OCI-LY1 (cell line): ENCODE data around the gene EYA3.

Source experiments
- H2AFZ ChIP-seq: fragments of 200-600 bp; sonication (generic), shearing (Covaris generic); 2 replicates; pipeline ENCODE4 v1.6.0; 2014; ENCODE audit warnings: antibody characterized with exemption, mild to moderate bottlenecking, low read length
- H3F3A ChIP-seq: fragments of 200-600 bp; sonication (generic), shearing (Covaris generic); 2 replicates; pipeline ENCODE4 v1.6.0; 2014; ENCODE audit warnings: mild to moderate bottlenecking, antibody characterized with exemption, low read length, moderate library complexity; ENCODE audit not compliant: insufficient read depth
- H3K27ac ChIP-seq: fragments of 200-600 bp; sonication (generic); 2 replicates; pipeline ENCODE4 v1.5.1; 2014; ENCODE audit warnings: low read length, mixed run types, mild to moderate bottlenecking, low read depth; ENCODE audit not compliant: poor library complexity, severe bottlenecking
- H3K27me3 ChIP-seq: fragments of 200-600 bp; sonication (generic); 2 replicates; pipeline ENCODE4 v1.6.0; 2014; ENCODE audit warnings: antibody characterized with exemption, mild to moderate bottlenecking, low read length, moderate library complexity; ENCODE audit not compliant: insufficient read depth
- H3K36me3 ChIP-seq: fragments of 200-600 bp; sonication (generic); 2 replicates; pipeline ENCODE4 v1.6.1; 2014; ENCODE audit warnings: mild to moderate bottlenecking, antibody characterized with exemption, low read length, moderate library complexity, mixed read lengths; ENCODE audit not compliant: insufficient read depth
- H3K4me1 ChIP-seq: fragments of 200-600 bp; sonication (generic); 2 replicates; pipeline ENCODE4 v1.5.1; 2014; ENCODE audit warnings: mild to moderate bottlenecking, low read length, moderate library complexity; ENCODE audit not compliant: insufficient read depth, severe bottlenecking
- H3K4me2 ChIP-seq: fragments of 200-600 bp; sonication (generic), shearing (Covaris generic); 2 replicates; pipeline ENCODE4 v1.6.1; 2014; ENCODE audit warnings: low read length
- H3K4me3 ChIP-seq: fragments of 200-600 bp; sonication (generic); 2 replicates; pipeline ENCODE4 v1.5.1; 2014; ENCODE audit warnings: low read length, low read depth, mild to moderate bottlenecking, mixed read lengths; ENCODE audit not compliant: poor library complexity, severe bottlenecking
- H3K79me2 ChIP-seq: fragments of 200-600 bp; shearing (Covaris generic); 2 replicates; pipeline ENCODE4 v1.6.1; 2016; ENCODE audit warnings: mixed run types, low read length, mixed read lengths; ENCODE audit not compliant: insufficient read depth
- H3K9ac ChIP-seq: fragments of 200-600 bp; sonication (generic), shearing (Covaris generic); 2 replicates; pipeline ENCODE4 v1.6.1; 2014; ENCODE audit warnings: mild to moderate bottlenecking, low read length, mixed read lengths
- H3K9me2 ChIP-seq: fragments of 200-600 bp; sonication (generic), shearing (Covaris generic); 2 replicates; pipeline ENCODE4 v1.6.1; 2014; ENCODE audit warnings: low read depth, mild to moderate bottlenecking, low read length, mixed read lengths
- H3K9me3 ChIP-seq: fragments of 200-600 bp; shearing (Covaris generic); 2 replicates; pipeline ENCODE4 v1.6.1; 2014; ENCODE audit warnings: low read length, mixed read lengths
- H4K20me1 ChIP-seq: fragments of 200-600 bp; sonication (generic), shearing (Covaris generic); 2 replicates; pipeline ENCODE4 v1.6.0; 2016; ENCODE audit warnings: mild to moderate bottlenecking, low read length; ENCODE audit not compliant: insufficient read depth
- CTCF ChIP-seq: fragments of 200-600 bp; sonication (generic), shearing (Covaris generic); IDR thresholded peaks from 2 replicates; pipeline ENCODE4 v1.5.1; 2017; ENCODE audit warnings: mild to moderate bottlenecking, antibody characterized with exemption, low read length, moderate library complexity, mixed read lengths
- EZH2 ChIP-seq: fragments of 200-600 bp; sonication (generic), shearing (Covaris generic); IDR thresholded peaks from 2 replicates; pipeline ENCODE4 v1.8.0; 2017; ENCODE audit warnings: borderline replicate concordance, mixed run types, mild to moderate bottlenecking, antibody characterized with exemption, low read length, moderate library complexity, mixed read lengths

The EYA3 gene

GRCh38 chr1:28127617-28128257, 39.3 kb upstream of the EYA3 start:
- Histone ChIP-seq H3K9me2 (no peaks in the 10 kb centered on the region), H3F3A (no peaks in the 10 kb centered on the region), H3K9me3 (no peaks in the 10 kb centered on the region), H3K4me3 (no peak overlapping the region), H3K4me2 (peak overlapping the region; percentile 39; the same call in 1 of the 2 replicates), H2AFZ (no peak overlapping the region), H3K4me1 (peaks cover 35% of the 10 kb centered on the region), H3K9ac (no peak overlapping the region; the same call in 1 of the 2 replicates), H3K79me2 (no peaks in the 10 kb centered on the region), H3K27me3 (no peaks in the 10 kb centered on the region), H3K27ac (peak overlapping the region; percentile 55), H4K20me1 (no peaks in the 10 kb centered on the region), H3K36me3 (no peaks in the 10 kb centered on the region)
- TF ChIP-seq CTCF (no peak), EZH2 (no peak)

GRCh38 chr1:28126783-28127490, 38.5 kb upstream of the EYA3 start:
- Histone ChIP-seq H3F3A (no peaks in the 10 kb centered on the region), H4K20me1 (no peaks in the 10 kb centered on the region), H2AFZ (no peak overlapping the region), H3K4me1 (peaks cover 28% of the 10 kb centered on the region), H3K4me3 (no peak overlapping the region), H3K27ac (peak overlapping the region; percentile 55), H3K36me3 (no peaks in the 10 kb centered on the region), H3K9ac (no peak overlapping the region), H3K79me2 (no peaks in the 10 kb centered on the region), H3K9me2 (no peaks in the 10 kb centered on the region), H3K9me3 (no peaks in the 10 kb centered on the region), H3K27me3 (no peaks in the 10 kb centered on the region), H3K4me2 (no peak overlapping the region)
- no peak for TF ChIP-seq EZH2
- TF ChIP-seq CTCF, result no peak

- Histone ChIP-seq H4K20me1 (no peaks in the 10 kb centered on the region), H2AFZ (no peak overlapping the region), H3K4me1 (peaks cover 28% of the 10 kb centered on the region), H3K9me2 (no peaks in the 10 kb centered on the region), H3K36me3 (no peaks in the 10 kb centered on the region), H3K4me2 (no peak overlapping the region), H3F3A (no peaks in the 10 kb centered on the region), H3K9ac (no peak overlapping the region), H3K27ac (no peak overlapping the region), H3K27me3 (no peaks in the 10 kb centered on the region), H3K9me3 (no peaks in the 10 kb centered on the region), H3K4me3 (no peak overlapping the region), H3K79me2 (no peaks in the 10 kb centered on the region)
- no peak for TF ChIP-seq EZH2
These were observed 37.8 kb upstream of the EYA3 start for GRCh38 chr1:28126212-28126611.
